ENCODE data around the gene CASKIN1. TPM values are rescaled to one million over a fixed set of nuclear protein-coding genes. Genes with fewer than 3 reads are reported as not detected.
A peak's percentile ranks its signal among the peaks of the same experiment; 100 is the strongest.

Gene CASKIN1
- total and polyA plus RNA-seq, 5 donors from 2014 or later: not detected

DNA sequence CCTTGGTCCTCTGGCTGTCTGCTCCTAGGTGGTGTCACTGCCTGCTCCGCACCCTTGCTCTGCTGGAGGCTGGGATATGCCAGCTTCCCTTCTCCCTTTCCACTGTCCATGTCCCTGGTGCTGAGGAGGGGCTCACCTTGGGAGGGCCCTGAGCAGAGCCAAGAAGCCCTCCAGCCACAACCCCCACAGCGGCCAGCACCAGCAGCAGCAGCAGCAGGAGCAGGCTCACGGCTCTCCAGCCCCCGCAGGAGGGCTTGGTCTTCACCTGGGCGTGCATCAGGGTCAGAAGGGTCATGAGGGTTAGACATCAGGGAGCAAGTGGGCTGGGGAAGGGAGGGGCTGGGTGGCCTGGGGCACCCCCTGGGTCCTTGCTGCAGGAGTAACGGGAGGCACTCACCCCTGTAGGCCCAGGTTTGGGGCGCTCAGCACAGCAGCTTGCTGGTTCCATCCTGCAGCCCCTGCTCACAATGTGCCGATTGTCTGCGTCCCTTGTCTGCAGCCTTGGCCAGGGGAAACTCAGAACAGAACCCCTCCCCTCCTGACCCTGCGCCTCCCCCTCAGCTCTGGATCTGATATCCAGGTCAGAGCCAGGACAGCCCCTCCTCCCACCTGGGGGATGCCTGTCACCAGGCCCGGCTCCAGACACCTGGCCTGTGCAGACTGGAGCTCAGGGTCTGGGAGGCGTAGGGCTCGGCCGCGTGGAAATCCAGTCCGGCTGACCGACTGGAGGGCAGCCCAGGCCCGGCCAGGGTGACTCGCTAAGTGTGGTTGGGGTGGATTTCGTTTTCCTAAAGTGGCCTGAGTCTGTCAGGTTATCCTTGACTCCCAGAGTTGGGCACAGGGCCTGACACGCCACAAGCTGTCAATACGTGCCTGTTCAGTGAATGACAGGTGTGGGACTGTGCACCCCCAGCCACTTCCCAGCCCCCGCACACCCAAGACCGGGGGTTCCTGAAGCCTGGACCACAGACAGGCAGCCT is 14.3 kb upstream of the CASKIN1 start, which contains the start of gene BRICD5:
Gene BRICD5, minus strand, starts transcription at position 478 of the 980 bp plus-strand sequence. Its CDS starts 30 bp downstream, at position 448.
- Histone ChIP-seq H3K9me3 (ENCODE audit: control insufficient read depth in 2 of 2, low read length in 2 of 2) (no peaks in the 10 kb centered on the region), H3K36me3 (ENCODE audit: control insufficient read depth, insufficient read depth, low read length) (peaks cover 9% of the 10 kb centered on the region), H3K4me3 (ENCODE audit: low read depth, low read length) (no peak within 1 kb of the TSS), H3K27ac (ENCODE audit: insufficient read depth, low read length, poor library complexity, severe bottlenecking) (no peak within 1 kb of the TSS), H3K27me3 (ENCODE audit: control insufficient read depth, insufficient read depth, low read length) (no peaks in the 10 kb centered on the region), H3K4me1 (ENCODE audit: control insufficient read depth, insufficient read depth, low read length, poor library complexity, severe bottlenecking) (peaks cover 28% of the 10 kb centered on the region)
- no peaks in the 10 kb centered on the region for H3K27me3 Mint-ChIP-seq
- H3K9me3 Mint-ChIP-seq: peaks cover 0 to 1% (median 0%) of the 10 kb centered on the region in 7 donors
- no peak within 1 kb of the TSS for H3K27ac Mint-ChIP-seq
- H3K4me1 Mint-ChIP-seq: peaks cover 0 to 34% (median 10%) of the 10 kb centered on the region in 4 donors
- H3K4me3 Mint-ChIP-seq: peak within 1 kb of the TSS in 2 of 4 donors; percentile 57 to 89
- DNase-seq (no peak), ATAC-seq (ENCODE audit: low read depth in 2 of 2) (no peak)
- H3K36me3 Mint-ChIP-seq: no peaks in the 10 kb centered on the region

DNA sequence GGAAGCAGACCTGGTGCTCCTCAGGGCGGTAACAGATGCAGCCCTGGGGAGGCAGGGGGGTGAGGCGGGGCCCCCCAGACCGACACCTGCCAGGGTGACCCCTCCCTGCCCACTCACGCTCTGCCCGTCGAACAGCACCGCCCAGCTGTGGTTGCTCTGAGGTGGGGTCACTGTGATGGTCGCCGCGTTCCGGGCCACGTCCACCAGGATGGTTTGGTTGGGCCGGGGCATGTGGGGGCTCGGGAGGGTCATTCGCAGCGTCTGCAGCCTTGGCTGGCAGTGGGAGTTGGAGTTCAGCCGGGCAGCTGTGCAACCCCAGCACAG is 13.6 kb upstream of the CASKIN1 start:
- Mint-ChIP-seq H3K27me3 (no peaks in the 10 kb centered on the region), H3K27ac (no peak overlapping the region), H3K4me3 (no peak overlapping the region), H3K4me1 (peaks cover 0 to 32% (median 10%) of the 10 kb centered on the region in 4 donors), H3K36me3 (no peaks in the 10 kb centered on the region), H3K9me3 (peaks cover 0 to 1% (median 0%) of the 10 kb centered on the region in 7 donors)
- H3K4me1 ChIP-seq (ENCODE audit: control insufficient read depth, insufficient read depth, low read length, poor library complexity, severe bottlenecking): peaks cover 31% of the 10 kb centered on the region
- no peak for ATAC-seq (ENCODE audit: low read depth in 2 of 2)
- no peak for DNase-seq
- no peaks in the 10 kb centered on the region for H3K27me3 ChIP-seq (ENCODE audit: control insufficient read depth, insufficient read depth, low read length)
- H3K36me3 ChIP-seq (ENCODE audit: control insufficient read depth, insufficient read depth, low read length): peaks cover 9% of the 10 kb centered on the region
- no peak overlapping the region for H3K4me3 ChIP-seq (ENCODE audit: low read depth, low read length)
- no peaks in the 10 kb centered on the region for H3K9me3 ChIP-seq (ENCODE audit: control insufficient read depth in 2 of 2, low read length in 2 of 2)
- H3K27ac ChIP-seq (ENCODE audit: insufficient read depth, low read length, poor library complexity, severe bottlenecking): no peak overlapping the region

DNA sequence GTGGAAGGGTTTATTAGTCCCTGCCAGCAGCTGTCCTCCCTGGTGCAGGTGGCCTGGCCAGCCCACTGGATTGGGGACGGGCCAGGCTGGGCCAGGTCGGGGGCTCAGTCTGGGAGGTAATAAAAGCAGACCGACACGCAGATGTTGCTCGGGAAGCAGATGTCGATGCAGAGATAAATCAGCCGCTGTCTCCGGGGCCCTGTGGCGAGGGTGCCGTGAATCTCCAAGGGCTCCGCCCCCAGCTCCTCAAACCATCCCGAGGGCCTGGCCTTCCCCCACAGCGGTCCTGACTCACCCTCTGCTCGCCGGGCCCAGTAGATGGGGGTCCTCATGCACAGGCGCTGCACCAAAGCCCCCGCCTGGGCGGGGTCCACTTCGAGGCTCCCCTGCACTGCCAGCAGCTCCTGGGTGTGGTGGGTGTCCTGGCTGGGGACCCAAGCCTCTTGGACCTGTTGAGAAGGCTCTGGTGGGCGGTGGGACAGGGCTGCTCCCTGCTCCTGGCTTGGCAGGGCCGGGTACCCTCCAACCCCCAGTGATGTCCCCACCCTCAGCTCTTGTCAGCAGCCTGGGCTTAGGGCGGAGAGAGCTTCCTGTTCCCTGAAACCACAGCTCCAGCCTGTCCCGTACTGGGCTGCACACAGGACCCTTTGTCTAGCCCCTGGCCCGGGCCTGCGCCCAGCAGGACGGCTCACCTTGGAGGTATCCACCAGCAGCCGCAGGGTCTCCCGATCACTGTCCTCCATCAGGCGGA is 13.0 kb upstream of the CASKIN1 start:
- no peaks in the 10 kb centered on the region for H3K27me3 Mint-ChIP-seq
- Histone ChIP-seq H3K36me3 (ENCODE audit: control insufficient read depth, insufficient read depth, low read length) (peaks cover 9% of the 10 kb centered on the region), H3K9me3 (ENCODE audit: control insufficient read depth in 2 of 2, low read length in 2 of 2) (no peaks in the 10 kb centered on the region), H3K4me1 (ENCODE audit: control insufficient read depth, insufficient read depth, low read length, poor library complexity, severe bottlenecking) (peaks cover 36% of the 10 kb centered on the region), H3K27ac (ENCODE audit: insufficient read depth, low read length, poor library complexity, severe bottlenecking) (no peak overlapping the region), H3K4me3 (ENCODE audit: low read depth, low read length) (no peak overlapping the region), H3K27me3 (ENCODE audit: control insufficient read depth, insufficient read depth, low read length) (no peaks in the 10 kb centered on the region)
- peaks cover 0 to 1% (median 0%) of the 10 kb centered on the region in 7 donors for H3K9me3 Mint-ChIP-seq
- no peak for DNase-seq
- no peak overlapping the region for H3K27ac Mint-ChIP-seq
- peaks cover 0 to 36% (median 11%) of the 10 kb centered on the region in 4 donors for H3K4me1 Mint-ChIP-seq
- H3K4me3 Mint-ChIP-seq: peak overlapping the region in 1 of 4 donors; percentile 43
- no peaks in the 10 kb centered on the region for H3K36me3 Mint-ChIP-seq
- ATAC-seq (ENCODE audit: low read depth in 2 of 2): no peak

DNA sequence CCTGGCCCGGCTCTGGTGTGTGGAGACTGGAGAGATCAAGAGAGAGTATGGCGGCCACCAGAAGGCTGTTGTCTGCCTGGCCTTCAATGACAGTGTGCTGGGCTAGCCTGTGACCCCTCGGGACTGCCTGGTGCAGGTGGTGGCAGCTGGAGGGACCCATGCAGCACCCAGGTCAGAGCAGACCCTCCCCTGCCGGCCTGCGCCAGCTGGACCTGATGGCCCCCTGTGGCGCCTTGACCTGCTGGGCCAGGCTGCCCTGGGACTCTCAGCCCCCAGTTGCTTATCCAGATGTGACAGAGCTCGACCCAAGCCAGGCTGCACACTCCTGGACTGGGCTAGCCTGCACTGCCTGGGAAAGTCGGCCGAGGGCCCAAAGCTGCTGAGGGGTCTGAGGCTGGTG is 12.4 kb upstream of the CASKIN1 start:
- H3K27me3 Mint-ChIP-seq: no peaks in the 10 kb centered on the region
- peaks cover 0 to 1% (median 0%) of the 10 kb centered on the region in 7 donors for H3K9me3 Mint-ChIP-seq
- no peak for ATAC-seq (ENCODE audit: low read depth in 2 of 2)
- no peak for DNase-seq
- Histone ChIP-seq H3K4me1 (ENCODE audit: control insufficient read depth, insufficient read depth, low read length, poor library complexity, severe bottlenecking) (peaks cover 31% of the 10 kb centered on the region), H3K4me3 (ENCODE audit: low read depth, low read length) (no peak overlapping the region), H3K27me3 (ENCODE audit: control insufficient read depth, insufficient read depth, low read length) (no peaks in the 10 kb centered on the region), H3K27ac (ENCODE audit: insufficient read depth, low read length, poor library complexity, severe bottlenecking) (no peak overlapping the region), H3K9me3 (ENCODE audit: control insufficient read depth in 2 of 2, low read length in 2 of 2) (no peaks in the 10 kb centered on the region), H3K36me3 (ENCODE audit: control insufficient read depth, insufficient read depth, low read length) (peaks cover 9% of the 10 kb centered on the region)
- peaks cover 0 to 37% (median 12%) of the 10 kb centered on the region in 4 donors for H3K4me1 Mint-ChIP-seq
- H3K36me3 Mint-ChIP-seq: no peaks in the 10 kb centered on the region
- H3K4me3 Mint-ChIP-seq: no peak overlapping the region
- H3K27ac Mint-ChIP-seq: no peak overlapping the region

DNA sequence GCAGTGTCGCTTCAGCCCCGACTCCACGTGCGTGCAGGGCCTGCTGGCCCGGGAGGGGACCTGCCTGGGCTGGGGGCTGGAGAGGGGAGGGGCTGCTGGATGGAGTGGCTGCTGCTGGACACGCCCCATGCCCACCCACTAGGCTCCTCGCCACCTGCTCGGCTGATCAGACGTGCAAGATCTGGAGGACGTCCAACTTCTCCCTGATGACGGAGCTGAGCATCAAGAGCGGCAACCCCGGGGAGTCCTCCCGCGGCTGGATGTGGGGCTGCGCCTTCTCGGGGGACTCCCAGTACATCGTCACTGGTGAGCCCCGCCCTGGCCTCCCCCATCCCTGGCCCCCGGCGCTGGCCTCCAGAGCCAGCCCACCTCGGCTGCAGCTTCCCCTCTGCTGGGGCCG is 11.9 kb upstream of the CASKIN1 start:
- ATAC-seq (ENCODE audit: low read depth in 2 of 2) (no peak), DNase-seq (no peak)
- H3K27me3 ChIP-seq (ENCODE audit: control insufficient read depth, insufficient read depth, low read length): no peaks in the 10 kb centered on the region
- H3K4me3 ChIP-seq (ENCODE audit: low read depth, low read length): no peak overlapping the region
- no peaks in the 10 kb centered on the region for H3K9me3 ChIP-seq (ENCODE audit: control insufficient read depth in 2 of 2, low read length in 2 of 2)
- H3K4me1 Mint-ChIP-seq: peaks cover 0 to 33% (median 7%) of the 10 kb centered on the region in 4 donors
- no peaks in the 10 kb centered on the region for H3K36me3 Mint-ChIP-seq
- H3K4me3 Mint-ChIP-seq: peak overlapping the region in 1 of 4 donors; percentile 84
- H3K9me3 Mint-ChIP-seq: peaks cover 0 to 1% (median 0%) of the 10 kb centered on the region in 7 donors
- no peak overlapping the region for H3K27ac Mint-ChIP-seq
- H3K27me3 Mint-ChIP-seq: peaks cover 3% of the 10 kb centered on the region
- H3K4me1 ChIP-seq (ENCODE audit: control insufficient read depth, insufficient read depth, low read length, poor library complexity, severe bottlenecking): peaks cover 26% of the 10 kb centered on the region
- peaks cover 9% of the 10 kb centered on the region for H3K36me3 ChIP-seq (ENCODE audit: control insufficient read depth, insufficient read depth, low read length)
- H3K27ac ChIP-seq (ENCODE audit: insufficient read depth, low read length, poor library complexity, severe bottlenecking): no peak overlapping the region

DNA sequence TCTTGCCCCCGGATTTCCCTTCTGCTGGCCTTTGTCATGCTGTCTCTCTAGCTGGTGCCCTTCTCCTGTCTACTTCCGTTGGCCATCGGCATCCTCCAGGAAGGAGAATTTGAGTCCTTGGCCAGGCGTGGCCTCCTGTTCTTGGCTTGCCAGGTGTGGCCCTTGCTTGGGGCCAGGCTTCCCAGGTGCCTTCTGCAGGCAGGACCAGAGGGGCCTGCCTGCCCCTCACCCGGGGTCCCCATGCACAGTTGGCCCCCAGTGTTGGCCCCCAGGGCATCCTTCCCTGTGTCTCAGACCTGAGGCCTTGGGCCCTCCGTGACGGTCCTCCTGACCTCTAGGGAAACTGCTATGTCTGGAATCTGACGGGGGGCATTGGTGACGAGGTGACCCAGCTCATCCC is 11.5 kb upstream of the CASKIN1 start:
- Histone ChIP-seq H3K36me3 (ENCODE audit: control insufficient read depth, insufficient read depth, low read length) (peaks cover 9% of the 10 kb centered on the region), H3K9me3 (ENCODE audit: control insufficient read depth in 2 of 2, low read length in 2 of 2) (no peaks in the 10 kb centered on the region), H3K4me1 (ENCODE audit: control insufficient read depth, insufficient read depth, low read length, poor library complexity, severe bottlenecking) (peaks cover 22% of the 10 kb centered on the region), H3K4me3 (ENCODE audit: low read depth, low read length) (no peak overlapping the region), H3K27ac (ENCODE audit: insufficient read depth, low read length, poor library complexity, severe bottlenecking) (no peak overlapping the region), H3K27me3 (ENCODE audit: control insufficient read depth, insufficient read depth, low read length) (no peaks in the 10 kb centered on the region)
- Mint-ChIP-seq H3K4me1 (peaks cover 0 to 28% (median 5%) of the 10 kb centered on the region in 4 donors), H3K4me3 (peak overlapping the region in 3 of 4 donors; percentile 65 to 84 (median 72)), H3K27me3 (peaks cover 4% of the 10 kb centered on the region), H3K9me3 (peaks cover 0 to 1% (median 0%) of the 10 kb centered on the region in 7 donors), H3K36me3 (no peaks in the 10 kb centered on the region), H3K27ac (peak overlapping the region in 1 of 3 donors; percentile 62)
- ATAC-seq (ENCODE audit: low read depth in 2 of 2): no peak
- no peak for DNase-seq

DNA sequence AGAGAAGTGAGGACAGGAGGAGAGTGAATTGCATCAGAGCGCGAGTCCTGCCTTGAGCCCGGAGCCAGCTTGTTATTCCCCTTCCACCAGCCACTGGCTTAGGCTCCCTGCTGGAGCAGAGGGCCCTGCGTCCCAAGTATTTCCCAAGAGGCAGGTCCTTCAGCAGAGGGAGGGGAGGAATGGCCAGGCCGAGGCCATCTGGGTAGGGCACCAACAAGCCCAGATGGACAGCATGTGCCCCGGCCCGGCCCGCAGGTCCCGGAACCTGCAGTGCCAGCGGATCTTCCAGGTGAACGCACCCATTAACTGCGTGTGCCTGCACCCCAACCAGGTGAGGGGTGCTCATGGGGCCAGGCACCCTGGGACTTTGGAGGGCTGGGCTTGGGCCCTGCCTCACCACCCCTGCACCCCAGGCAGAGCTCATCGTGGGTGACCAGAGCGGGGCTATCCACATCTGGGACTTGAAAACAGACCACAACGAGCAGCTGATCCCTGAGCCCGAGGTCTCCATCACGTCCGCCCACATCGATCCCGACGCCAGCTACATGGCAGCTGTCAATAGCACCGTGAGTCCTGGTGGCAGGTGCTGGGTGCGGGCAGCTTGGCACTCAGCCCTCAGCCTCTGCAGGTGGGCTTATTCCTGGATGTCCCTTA is 10.5 kb upstream of the CASKIN1 start:
- Histone ChIP-seq H3K4me1 (ENCODE audit: control insufficient read depth, insufficient read depth, low read length, poor library complexity, severe bottlenecking) (peaks cover 18% of the 10 kb centered on the region), H3K27me3 (ENCODE audit: control insufficient read depth, insufficient read depth, low read length) (no peaks in the 10 kb centered on the region), H3K9me3 (ENCODE audit: control insufficient read depth in 2 of 2, low read length in 2 of 2) (no peaks in the 10 kb centered on the region), H3K4me3 (ENCODE audit: low read depth, low read length) (no peak overlapping the region), H3K27ac (ENCODE audit: insufficient read depth, low read length, poor library complexity, severe bottlenecking) (no peak overlapping the region), H3K36me3 (ENCODE audit: control insufficient read depth, insufficient read depth, low read length) (peaks cover 9% of the 10 kb centered on the region)
- Mint-ChIP-seq H3K27ac (peak overlapping the region in 1 of 3 donors; percentile 62), H3K4me3 (peak overlapping the region; percentile 43 to 84 (median 80)), H3K27me3 (peaks cover 8% of the 10 kb centered on the region), H3K4me1 (peaks cover 0 to 20% (median 3%) of the 10 kb centered on the region in 4 donors), H3K36me3 (no peaks in the 10 kb centered on the region), H3K9me3 (peaks cover 0 to 1% (median 0%) of the 10 kb centered on the region in 7 donors)
- no peak for ATAC-seq (ENCODE audit: low read depth in 2 of 2)
- DNase-seq: no peak

Data from CD4-positive, CD25-positive, alpha-beta regulatory T cell (primary cell).